ENCODE results near the gene C11orf86.
"Not testable (repeated sequence)": the region's sequence is repeated elsewhere in the genome, so short reads cannot be mapped to it uniquely, and the experiment has no call there.

The C11orf86 gene

DNA sequence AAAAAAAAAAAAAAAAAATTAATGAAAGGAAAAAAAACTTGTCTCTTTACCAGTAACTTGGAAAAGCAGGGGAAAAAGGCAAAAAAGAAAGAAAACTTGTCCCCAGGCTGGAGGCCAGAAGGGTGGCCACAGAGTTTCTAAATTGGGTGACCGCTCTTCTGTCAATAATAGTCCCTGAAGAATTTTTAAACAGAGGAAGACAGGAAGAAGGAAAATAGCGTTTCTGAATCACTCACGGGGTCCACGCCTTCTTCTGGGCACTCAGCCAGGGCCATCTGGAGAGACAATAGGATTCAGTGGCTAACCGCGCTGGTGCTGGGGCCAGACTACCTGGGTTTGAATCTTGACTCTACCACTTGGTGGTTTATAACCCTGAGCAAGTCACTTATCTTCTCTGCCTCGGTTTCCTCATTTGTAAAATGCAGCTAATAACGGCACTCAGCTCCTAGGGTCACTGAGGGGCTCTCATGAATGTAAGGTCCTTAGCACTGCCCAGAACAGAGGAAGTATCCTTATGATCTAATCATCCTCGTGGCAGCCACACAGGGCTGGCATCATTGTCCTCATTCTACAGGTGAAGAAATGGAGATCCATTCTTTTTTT lies 7.0 kb downstream of the C11orf86 start:
- Histone ChIP-seq H3K4me3 (ENCODE audit: low read depth in 1 of 2, low read length in 2 of 2) (no peak overlapping the region), H3K27me3 (ENCODE audit: control insufficient read depth in 1 of 2, insufficient read depth in 2 of 2, low read length in 2 of 2) (no peaks in the 10 kb centered on the region), H3K4me1 (ENCODE audit: insufficient read depth, low read length) (no peaks in the 10 kb centered on the region), H3K36me3 (ENCODE audit: insufficient read depth, low read length) (no peaks in the 10 kb centered on the region), H3K9me3 (ENCODE audit: low read length) (peaks cover 5% of the 10 kb centered on the region), H3K9ac (ENCODE audit: low read length) (no peak overlapping the region), H3K27ac (ENCODE audit: low read depth, low read length) (no peak overlapping the region)

DNA sequence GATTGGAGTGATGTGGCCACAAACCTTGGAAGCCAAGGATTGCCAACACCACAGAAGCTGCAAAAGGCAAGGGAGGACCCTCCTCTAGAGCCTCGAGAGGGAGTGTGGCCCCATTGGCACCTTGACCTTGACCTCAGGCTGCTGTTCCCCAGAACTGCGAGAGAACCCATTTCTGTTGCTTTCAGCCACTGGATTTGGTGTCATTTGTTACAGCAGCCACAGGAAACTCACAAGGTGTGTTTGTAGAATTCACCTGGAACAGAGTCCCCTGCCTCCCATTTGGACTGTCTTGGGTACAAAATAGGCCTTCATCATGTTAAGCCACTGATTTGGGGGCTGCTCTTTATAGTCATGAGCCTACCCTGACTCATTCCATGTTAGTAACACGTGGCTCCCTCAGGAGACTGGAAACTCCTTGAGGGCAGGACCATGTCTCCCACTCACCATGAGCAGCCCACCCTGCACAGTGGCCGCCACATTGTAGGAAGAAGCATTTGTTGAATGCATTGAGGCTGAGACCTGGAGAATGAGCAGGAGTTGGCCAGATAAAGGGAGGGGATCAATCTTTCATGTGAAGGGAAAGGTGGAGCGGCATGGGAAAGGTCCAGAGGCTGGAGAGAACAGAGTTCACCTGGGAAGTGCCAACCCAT lies 8.3 kb downstream of the C11orf86 start:
- H3K9me3 ChIP-seq (ENCODE audit: low read length): peaks cover 5% of the 10 kb centered on the region
- H3K36me3 ChIP-seq (ENCODE audit: insufficient read depth, low read length): no peaks in the 10 kb centered on the region
- no peaks in the 10 kb centered on the region for H3K4me1 ChIP-seq (ENCODE audit: insufficient read depth, low read length)
- no peak overlapping the region for H3K9ac ChIP-seq (ENCODE audit: low read length)
- no peak overlapping the region for H3K4me3 ChIP-seq (ENCODE audit: low read depth in 1 of 2, low read length in 2 of 2)
- no peaks in the 10 kb centered on the region for H3K27me3 ChIP-seq (ENCODE audit: control insufficient read depth in 1 of 2, insufficient read depth in 2 of 2, low read length in 2 of 2)
- no peak overlapping the region for H3K27ac ChIP-seq (ENCODE audit: low read depth, low read length)

DNA sequence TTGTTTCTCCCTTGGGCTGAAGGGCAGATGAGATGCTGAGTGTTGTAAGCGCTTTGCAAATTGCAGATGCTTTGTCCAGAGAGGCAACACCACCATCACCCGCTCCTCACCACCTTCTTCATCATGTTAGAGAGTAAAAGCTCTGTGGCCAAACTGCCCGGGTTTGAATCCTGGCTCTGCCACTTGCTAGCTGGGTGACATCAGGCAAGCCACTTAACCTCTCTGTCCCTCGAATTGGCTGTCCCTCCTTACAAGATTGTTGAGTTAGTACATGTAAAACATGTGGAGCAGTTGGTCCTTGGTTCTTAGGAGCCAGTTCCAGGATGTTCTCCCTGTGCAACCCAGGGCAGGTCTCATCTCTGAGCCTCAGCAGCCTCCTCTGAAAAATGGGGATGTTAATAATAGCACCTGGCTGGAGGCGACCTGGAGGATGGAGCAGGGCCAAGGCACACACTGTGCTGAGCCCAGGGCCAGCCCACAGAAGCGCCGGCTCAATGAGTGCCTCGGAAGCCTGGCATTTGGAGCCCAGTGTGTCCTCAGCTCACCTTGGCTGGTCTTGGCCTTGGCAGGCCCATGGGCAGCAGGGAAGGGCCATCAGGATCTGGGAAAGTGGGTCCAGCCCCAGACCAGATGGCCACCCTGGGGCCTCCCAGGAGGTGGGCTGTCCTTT lies 10.5 kb downstream of the C11orf86 start:
- Histone ChIP-seq H3K9ac (ENCODE audit: low read length) (no peak overlapping the region), H3K27ac (ENCODE audit: low read depth, low read length) (no peak overlapping the region)

DNA sequence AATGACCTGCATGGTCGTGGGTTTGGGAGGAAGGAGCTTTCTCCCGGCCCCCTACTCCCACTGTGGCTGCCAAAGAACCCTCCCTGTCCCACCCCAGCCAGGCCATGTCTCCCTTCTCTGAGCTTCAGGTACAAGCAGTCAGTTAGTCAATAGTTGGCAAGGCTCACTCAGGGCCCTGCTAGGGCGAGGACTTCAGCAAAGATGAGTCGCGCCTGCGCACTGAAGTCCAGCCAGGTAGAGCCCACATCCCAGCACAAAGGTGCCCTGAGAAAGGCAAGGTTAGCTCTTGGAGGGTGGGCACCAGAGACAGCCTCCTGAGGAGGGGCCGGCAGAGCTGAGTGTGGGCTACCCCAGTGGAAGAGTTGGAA lies 11.1 kb downstream of the C11orf86 start:
- Histone ChIP-seq H3K27me3 (ENCODE audit: control insufficient read depth in 1 of 2, insufficient read depth in 2 of 2, low read length in 2 of 2) (no peaks in the 10 kb centered on the region), H3K4me1 (ENCODE audit: insufficient read depth, low read length) (no peaks in the 10 kb centered on the region), H3K4me3 (ENCODE audit: low read depth in 1 of 2, low read length in 2 of 2) (no peak overlapping the region), H3K9me3 (ENCODE audit: low read length) (no peaks in the 10 kb centered on the region), H3K27ac (ENCODE audit: low read depth, low read length) (no peak overlapping the region), H3K9ac (ENCODE audit: low read length) (no peak overlapping the region), H3K36me3 (ENCODE audit: insufficient read depth, low read length) (no peaks in the 10 kb centered on the region)

More for the DNA sequence above, 10.5 kb downstream of the C11orf86 start:
- no peaks in the 10 kb centered on the region for H3K9me3 ChIP-seq (ENCODE audit: low read length)
- H3K27me3 ChIP-seq (ENCODE audit: control insufficient read depth in 1 of 2, insufficient read depth in 2 of 2, low read length in 2 of 2): no peaks in the 10 kb centered on the region
- H3K4me1 ChIP-seq (ENCODE audit: insufficient read depth, low read length): no peaks in the 10 kb centered on the region
- H3K4me3 ChIP-seq (ENCODE audit: low read depth in 1 of 2, low read length in 2 of 2): no peak overlapping the region
- no peaks in the 10 kb centered on the region for H3K36me3 ChIP-seq (ENCODE audit: insufficient read depth, low read length)

DNA sequence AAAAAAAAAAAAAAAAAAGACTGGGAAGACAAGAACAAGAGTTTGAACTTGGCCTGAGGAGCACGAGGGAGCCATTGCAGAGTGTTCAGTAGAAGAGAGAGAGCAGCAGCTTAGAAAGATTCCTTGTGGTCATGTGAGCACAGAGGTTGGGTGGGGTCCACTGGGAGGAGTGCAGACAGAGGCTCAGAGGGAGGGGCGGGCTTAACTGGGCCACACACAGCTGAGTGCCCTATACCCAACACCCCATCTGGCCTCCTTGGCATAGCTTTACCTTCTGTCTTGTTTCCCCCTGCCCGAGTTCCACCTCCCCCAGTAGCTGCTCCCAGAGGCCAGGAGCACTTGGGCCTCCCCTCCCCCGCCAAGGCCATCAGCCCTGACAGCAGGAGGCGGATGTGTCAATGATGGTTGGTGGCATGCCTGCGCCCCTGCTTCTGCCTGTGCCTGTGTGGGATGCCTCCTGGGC lies 12.1 kb downstream of the C11orf86 start:
- H3K27me3 ChIP-seq (ENCODE audit: control insufficient read depth in 1 of 2, insufficient read depth in 2 of 2, low read length in 2 of 2): no peaks in the 10 kb centered on the region
- H3K36me3 ChIP-seq (ENCODE audit: insufficient read depth, low read length): no peaks in the 10 kb centered on the region
- H3K4me3 ChIP-seq (ENCODE audit: low read depth in 1 of 2, low read length in 2 of 2): no peak overlapping the region
- no peak overlapping the region for H3K27ac ChIP-seq (ENCODE audit: low read depth, low read length)
- no peaks in the 10 kb centered on the region for H3K9me3 ChIP-seq (ENCODE audit: low read length)
- no peak overlapping the region for H3K9ac ChIP-seq (ENCODE audit: low read length)
- H3K4me1 ChIP-seq (ENCODE audit: insufficient read depth, low read length): no peaks in the 10 kb centered on the region

DNA sequence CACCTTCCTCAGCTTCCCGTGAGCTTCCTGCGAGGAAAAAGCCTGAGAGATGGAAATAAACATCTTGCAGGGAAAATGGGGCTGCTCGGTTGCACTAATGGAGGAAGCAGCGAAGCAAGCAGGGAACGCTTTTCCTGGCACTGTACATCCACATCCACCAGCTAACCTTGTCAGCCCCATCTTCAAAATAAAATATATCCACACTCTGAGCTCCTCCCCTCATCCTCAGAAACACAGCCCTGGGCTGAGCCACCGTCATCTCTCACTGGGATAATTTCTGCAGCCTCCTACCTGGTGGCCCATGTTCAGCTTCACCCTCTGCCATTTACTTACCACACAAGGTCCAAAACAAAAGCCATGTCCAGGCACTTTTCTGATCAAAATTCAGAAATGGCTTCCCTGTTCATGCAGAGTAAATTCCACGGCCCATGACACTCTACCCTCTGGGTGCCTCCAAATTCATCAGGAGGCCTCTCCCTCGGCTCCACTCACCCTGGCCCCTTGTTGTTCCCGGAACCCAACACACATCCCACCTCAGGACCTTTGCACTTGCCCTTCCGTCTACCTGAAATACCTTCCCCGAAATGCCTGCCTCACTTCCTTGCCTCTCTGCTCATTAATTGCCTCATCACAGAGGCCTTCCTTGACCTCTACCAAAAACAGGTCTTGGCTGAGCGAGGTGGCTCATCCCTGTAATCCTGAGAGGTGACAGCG lies 13.0 kb downstream of the C11orf86 start:
- no peaks in the 10 kb centered on the region for H3K4me1 ChIP-seq (ENCODE audit: insufficient read depth, low read length)
- H3K27me3 ChIP-seq (ENCODE audit: control insufficient read depth in 1 of 2, insufficient read depth in 2 of 2, low read length in 2 of 2): no peaks in the 10 kb centered on the region
- H3K9ac ChIP-seq (ENCODE audit: low read length): no peak overlapping the region
- no peak overlapping the region for H3K4me3 ChIP-seq (ENCODE audit: low read depth in 1 of 2, low read length in 2 of 2)
- no peak overlapping the region for H3K27ac ChIP-seq (ENCODE audit: low read depth, low read length)
- no peaks in the 10 kb centered on the region for H3K9me3 ChIP-seq (ENCODE audit: low read length)
- H3K36me3 ChIP-seq (ENCODE audit: insufficient read depth, low read length): no peaks in the 10 kb centered on the region

DNA sequence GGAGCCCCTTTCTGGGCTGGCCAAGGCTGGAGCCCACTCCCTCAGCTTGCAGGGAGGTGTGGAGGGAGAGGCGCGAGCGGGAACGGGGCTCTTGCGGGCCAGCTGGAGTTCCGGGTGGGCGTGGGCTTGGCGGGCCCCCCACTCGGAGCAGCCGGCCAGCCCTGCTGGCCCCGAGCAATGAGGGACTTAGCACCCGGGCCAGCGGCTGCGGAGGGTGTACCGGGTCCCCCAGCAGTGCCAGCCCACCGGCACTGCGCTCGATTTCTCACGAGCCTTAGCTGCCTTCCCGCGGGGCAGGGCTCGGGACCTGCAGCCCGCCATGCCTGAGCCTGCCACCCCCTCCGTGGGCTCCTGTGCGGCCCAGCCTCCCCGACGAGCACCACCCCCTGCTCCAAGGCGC lies 13.6 kb downstream of the C11orf86 start:
- H3K9ac ChIP-seq (ENCODE audit: low read length); H3K9me3 ChIP-seq (ENCODE audit: low read length); H3K27me3 ChIP-seq (ENCODE audit: control insufficient read depth in 1 of 2, insufficient read depth in 2 of 2, low read length in 2 of 2); H3K27ac ChIP-seq (ENCODE audit: low read depth, low read length); H3K4me3 ChIP-seq (ENCODE audit: low read depth in 1 of 2, low read length in 2 of 2); H3K36me3 ChIP-seq (ENCODE audit: insufficient read depth, low read length); H3K4me1 ChIP-seq (ENCODE audit: insufficient read depth, low read length): not testable (repeated sequence)

DNA sequence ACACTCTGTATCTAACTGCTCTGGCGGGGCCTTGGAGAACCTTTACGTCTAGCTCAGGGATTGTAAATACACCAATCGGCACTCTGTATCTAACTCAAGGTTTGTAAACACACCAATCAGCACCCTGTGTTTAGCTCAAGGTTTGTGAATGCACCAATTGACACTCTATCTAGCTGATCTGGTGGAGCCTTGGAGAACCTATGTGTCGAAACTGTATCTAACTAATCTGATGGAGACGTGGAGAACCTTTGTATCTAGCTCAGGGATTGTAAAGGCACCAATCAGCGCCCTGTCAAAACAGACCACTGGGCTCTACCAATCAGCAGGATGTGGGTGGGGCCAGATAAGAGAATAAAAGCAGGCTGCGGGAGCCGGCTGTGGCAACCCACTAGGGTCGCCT lies 14.3 kb downstream of the C11orf86 start:
- not testable (repeated sequence) for H3K4me3 ChIP-seq (ENCODE audit: low read depth in 1 of 2, low read length in 2 of 2); H3K9ac ChIP-seq (ENCODE audit: low read length); H3K9me3 ChIP-seq (ENCODE audit: low read length); H3K36me3 ChIP-seq (ENCODE audit: insufficient read depth, low read length); H3K27me3 ChIP-seq (ENCODE audit: control insufficient read depth in 1 of 2, insufficient read depth in 2 of 2, low read length in 2 of 2); H3K4me1 ChIP-seq (ENCODE audit: insufficient read depth, low read length); H3K27ac ChIP-seq (ENCODE audit: low read depth, low read length)

DNA sequence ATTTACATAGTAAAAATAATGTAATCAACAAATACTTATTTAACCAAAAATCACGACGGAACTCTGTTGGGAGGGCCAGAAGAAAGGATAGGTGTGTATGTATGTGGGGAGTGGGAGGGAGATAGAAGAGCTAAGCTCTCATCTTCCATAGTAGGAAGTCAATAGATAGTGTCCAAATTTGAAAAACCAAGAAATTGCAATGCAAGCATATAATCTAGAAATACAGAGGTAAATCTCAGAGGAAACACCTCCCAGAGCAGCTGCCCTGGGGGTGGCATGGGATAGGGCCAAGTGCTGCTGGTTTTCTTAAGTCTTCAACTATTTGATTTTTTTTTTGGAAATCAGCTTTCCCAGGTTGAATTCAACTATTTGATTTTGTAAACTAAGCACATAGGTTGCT lies 16.9 kb downstream of the C11orf86 start:
- H3K4me3 ChIP-seq (ENCODE audit: low read depth in 1 of 2, low read length in 2 of 2): no peak overlapping the region
- H3K27ac ChIP-seq (ENCODE audit: low read depth, low read length): no peak overlapping the region
- H3K27me3 ChIP-seq (ENCODE audit: control insufficient read depth in 1 of 2, insufficient read depth in 2 of 2, low read length in 2 of 2): peaks cover 0 to 2% of the 10 kb centered on the region in 2 donors
- H3K36me3 ChIP-seq (ENCODE audit: insufficient read depth, low read length): no peaks in the 10 kb centered on the region
- H3K9me3 ChIP-seq (ENCODE audit: low read length): no peaks in the 10 kb centered on the region
- H3K9ac ChIP-seq (ENCODE audit: low read length): no peak overlapping the region
- H3K4me1 ChIP-seq (ENCODE audit: insufficient read depth, low read length): no peaks in the 10 kb centered on the region

DNA sequence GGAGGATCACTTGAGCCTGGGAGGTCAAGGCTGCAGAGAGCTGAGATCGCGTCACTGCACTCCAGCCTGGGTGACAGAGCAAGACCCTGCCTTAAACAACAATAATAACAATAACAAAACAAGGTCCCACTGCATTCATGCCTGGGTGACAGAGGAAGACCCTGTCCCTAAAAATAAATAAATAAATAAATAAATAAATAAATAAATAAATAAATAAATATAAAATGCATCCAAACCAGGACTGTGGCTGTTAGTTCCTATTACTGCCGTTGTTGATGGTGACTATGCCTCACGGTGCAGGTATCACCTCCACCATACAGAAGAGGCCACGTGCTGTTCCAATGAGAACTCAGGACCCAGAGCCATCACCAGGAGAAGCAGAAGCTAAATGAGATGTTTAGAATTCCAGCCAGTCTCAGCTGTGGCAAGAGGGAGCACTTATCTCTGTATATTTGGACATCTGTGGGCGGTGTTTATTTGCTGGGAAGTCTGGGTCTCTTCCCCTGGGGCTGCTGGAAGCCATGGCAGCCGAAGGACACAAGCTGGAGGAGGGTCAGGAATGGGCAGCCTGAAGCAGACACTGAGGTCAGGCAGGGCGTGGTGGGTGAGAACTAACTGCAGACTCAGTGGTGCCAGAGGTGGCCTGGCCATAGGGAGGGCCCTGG lies 21.6 kb downstream of the C11orf86 start:
- peaks cover 0 to 4% of the 10 kb centered on the region in 2 donors for H3K27me3 ChIP-seq (ENCODE audit: control insufficient read depth in 1 of 2, insufficient read depth in 2 of 2, low read length in 2 of 2)
- H3K9ac ChIP-seq (ENCODE audit: low read length): no peak overlapping the region
- H3K27ac ChIP-seq (ENCODE audit: low read depth, low read length): no peak overlapping the region
- H3K9me3 ChIP-seq (ENCODE audit: low read length): no peaks in the 10 kb centered on the region
- no peaks in the 10 kb centered on the region for H3K36me3 ChIP-seq (ENCODE audit: insufficient read depth, low read length)
- H3K4me1 ChIP-seq (ENCODE audit: insufficient read depth, low read length): no peaks in the 10 kb centered on the region
- H3K4me3 ChIP-seq (ENCODE audit: low read depth in 1 of 2, low read length in 2 of 2): no peak overlapping the region

DNA sequence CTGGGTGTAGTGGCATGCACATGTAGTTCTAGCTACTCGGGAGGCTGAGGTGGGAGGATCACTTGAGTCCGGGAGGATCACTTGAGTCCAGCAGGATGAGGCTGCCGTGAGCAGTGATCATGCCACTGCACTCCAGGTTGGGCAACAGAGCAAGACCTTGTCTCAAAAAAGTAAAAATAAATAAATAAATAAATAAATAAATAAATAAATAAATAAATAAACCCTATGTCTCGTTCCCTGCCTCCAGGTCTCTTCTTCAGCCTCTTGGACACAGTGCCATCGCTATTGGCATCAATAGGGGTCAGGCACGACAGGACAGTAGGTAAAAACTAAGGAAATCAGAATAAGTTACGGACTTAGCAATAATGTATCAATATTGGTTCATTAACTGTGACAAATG lies 24.5 kb downstream of the C11orf86 start:
- H3K4me1 ChIP-seq (ENCODE audit: insufficient read depth, low read length): no peaks in the 10 kb centered on the region
- H3K9ac ChIP-seq (ENCODE audit: low read length): no peak overlapping the region
- no peaks in the 10 kb centered on the region for H3K36me3 ChIP-seq (ENCODE audit: insufficient read depth, low read length)
- peaks cover 0 to 4% of the 10 kb centered on the region in 2 donors for H3K27me3 ChIP-seq (ENCODE audit: control insufficient read depth in 1 of 2, insufficient read depth in 2 of 2, low read length in 2 of 2)
- H3K9me3 ChIP-seq (ENCODE audit: low read length): no peaks in the 10 kb centered on the region
- H3K4me3 ChIP-seq (ENCODE audit: low read depth in 1 of 2, low read length in 2 of 2): no peak overlapping the region
- H3K27ac ChIP-seq (ENCODE audit: low read depth, low read length): no peak overlapping the region
